GM23338 (cell line): ENCODE results near the gene PHACTR1. TPM values are rescaled to one million over a fixed set of nuclear protein-coding genes. Genes with fewer than 3 reads are reported as not detected.

ENCODE experiments used
- ATAC-seq: fragments of 200-7000 bp; cut with Tn5 transposase; 3 replicates; pipeline ENCODE4 v1.9.1; 2020
- DNase-seq: peaks from one replicate; pipeline ENCODE4 v3.0.0-alpha.2; 2015; ENCODE audit warnings: low spot score
- H2AFZ ChIP-seq: fragments of 200-600 bp; sonication (generic); 2 replicates; pipeline ENCODE4 v1.8.0; 2016; ENCODE audit warnings: antibody characterized with exemption, mild to moderate bottlenecking, moderate library complexity
- H3F3A ChIP-seq: fragments of 200-600 bp; sonication (generic); replicated peaks from 2 replicates; pipeline ENCODE4 v1.8.0; 2017; ENCODE audit warnings: antibody characterized with exemption, mixed run types, low read depth
- H3K27ac ChIP-seq: fragments of 200-600 bp; sonication (generic); 2 replicates; pipeline ENCODE4 v1.6.1; 2016; ENCODE audit warnings: low read depth
- H3K27me3 ChIP-seq: fragments of 200-600 bp; sonication (generic); 2 replicates; pipeline ENCODE4 v1.8.0; 2016; ENCODE audit warnings: mild to moderate bottlenecking, mixed run types, moderate library complexity; ENCODE audit not compliant: insufficient read depth
- H3K36me3 ChIP-seq: fragments of 200-600 bp; sonication (generic); 2 replicates; pipeline ENCODE4 v1.8.0; 2016; ENCODE audit warnings: mild to moderate bottlenecking; ENCODE audit not compliant: insufficient read depth
- H3K4me1 ChIP-seq: fragments of 200-600 bp; sonication (generic); 2 replicates; pipeline ENCODE4 v1.8.0; 2016; ENCODE audit warnings: mild to moderate bottlenecking, moderate library complexity; ENCODE audit not compliant: insufficient read depth
- H3K4me2 ChIP-seq: fragments of 200-600 bp; sonication (generic); 2 replicates; pipeline ENCODE4 v1.7.1; 2017; ENCODE audit warnings: mixed run types
- H3K4me3 ChIP-seq: fragments of 200-600 bp; sonication (generic); 2 replicates; pipeline ENCODE4 v1.6.1; 2016; ENCODE audit warnings: mixed run types
- H3K79me2 ChIP-seq: fragments of 200-600 bp; sonication (generic); replicated peaks from 2 replicates; pipeline ENCODE4 v1.8.0; 2017; ENCODE audit warnings: mild to moderate bottlenecking; ENCODE audit not compliant: insufficient read depth
- H3K9me2 ChIP-seq: fragments of 200-600 bp; sonication (generic); 2 replicates; pipeline ENCODE4 v1.8.0; 2017; ENCODE audit not compliant: insufficient read depth
- H4K20me1 ChIP-seq: fragments of 200-600 bp; sonication (generic); replicated peaks from 2 replicates; pipeline ENCODE4 v1.8.0; 2017; ENCODE audit warnings: mild to moderate bottlenecking; ENCODE audit not compliant: insufficient read depth
- H3K27ac Mint-ChIP-seq: 2 replicates; pipeline ENCODE4 v1.8.0; 2020; ENCODE audit warnings: inconsistent platforms, mild to moderate bottlenecking, moderate library complexity, mixed read lengths
- H3K27me3 Mint-ChIP-seq: 3 replicates; pipeline ENCODE4 v1.8.0; 2022; ENCODE audit warnings: low read depth, mild to moderate bottlenecking, moderate library complexity, mixed read lengths, inconsistent platforms; ENCODE audit not compliant: insufficient read depth, poor library complexity
- H3K36me3 Mint-ChIP-seq: 3 replicates; pipeline ENCODE4 v1.8.0; 2021; ENCODE audit warnings: low read depth, mild to moderate bottlenecking, inconsistent platforms, moderate library complexity, mixed read lengths
- H3K4me1 Mint-ChIP-seq: 3 replicates; pipeline ENCODE4 v1.8.0; 2020; ENCODE audit warnings: mild to moderate bottlenecking, inconsistent platforms, mixed read lengths
- H3K4me3 Mint-ChIP-seq: 3 replicates; pipeline ENCODE4 v1.8.0; 2021; ENCODE audit warnings: moderate library complexity, mild to moderate bottlenecking, inconsistent platforms, mixed read lengths
- H3K9me3 Mint-ChIP-seq: 3 replicates; pipeline ENCODE4 v1.8.0; 2020; ENCODE audit warnings: moderate library complexity, mild to moderate bottlenecking, inconsistent platforms, mixed read lengths
- CTCF ChIP-seq, 2 experiments: fragments of 200-600 bp in 1 of 2; sonication (generic) in 1 of 2; conservative IDR thresholded peaks; 2 replicates each; pipeline versions ENCODE4 v1.5.1 to v1.6.1; 2016 to 2017; ENCODE audit warnings: antibody characterized with exemption in 2 of 2, low read depth in 2 of 2, mild to moderate bottlenecking in 2 of 2, moderate library complexity in 1 of 2
- ETS1 ChIP-seq: IDR thresholded peaks from 2 replicates; pipeline ENCODE4 v1.6.1; 2016; ENCODE audit warnings: antibody characterized with exemption
- EZH2 ChIP-seq: fragments of 200-600 bp; sonication (generic); IDR thresholded peaks from one replicate; pipeline ENCODE4 v1.8.0; 2017; ENCODE audit warnings: antibody characterized with exemption, mild to moderate bottlenecking, low read depth; ENCODE audit not compliant: unreplicated experiment
- NANOG ChIP-seq: IDR thresholded peaks from 2 replicates; pipeline ENCODE4 v1.6.1; 2016; ENCODE audit warnings: antibody characterized with exemption, borderline replicate concordance
- POLR2AphosphoS5 ChIP-seq: IDR thresholded peaks from 2 replicates; pipeline ENCODE4 v1.6.1; 2016; ENCODE audit warnings: antibody characterized with exemption, low read depth
- REST ChIP-seq: IDR thresholded peaks from one replicate; pipeline ENCODE4 v1.6.1; 2018; ENCODE audit warnings: antibody characterized with exemption; ENCODE audit not compliant: unreplicated experiment
- STAT1 ChIP-seq: IDR thresholded peaks from one replicate; pipeline ENCODE4 v1.6.1; 2016; ENCODE audit warnings: antibody characterized with exemption; ENCODE audit not compliant: unreplicated experiment
- ZNF114 ChIP-seq: fragments of 250-450 bp; sonication (Bioruptor Pico); IDR thresholded peaks from 2 replicates; pipeline ENCODE4 v1.5.0; 2020; ENCODE audit warnings: mild to moderate bottlenecking, moderate library complexity
- ZNF331 ChIP-seq: fragments of 250-450 bp; sonication (Bioruptor Pico); IDR thresholded peaks from 2 replicates; pipeline ENCODE4 v1.5.0; 2020; ENCODE audit warnings: low read depth, mild to moderate bottlenecking, moderate library complexity
- ZNF462 ChIP-seq: fragments of 250-450 bp; sonication (Bioruptor Pico); IDR thresholded peaks from 2 replicates; pipeline ENCODE4 v1.5.0; 2020; ENCODE audit warnings: mild to moderate bottlenecking, moderate library complexity
- polyA plus RNA-seq: library from polyadenylated mRNA; unstranded; fragments of >200 nt; fragmentation: Nextera tagmentation; extraction: Ambion mirVana; gene quantifications from 2 replicates; pipeline ENCODE4 v1.2.1, GENCODE V29; 2016
- total RNA-seq: library from RNA; depleted of rRNA; stranded (reverse); fragments of >200 nt; shearing (Covaris generic); gene quantifications from 2 replicates; pipeline ENCODE4 v1.2.3, GENCODE V29; 2014

Gene PHACTR1
- total and polyA plus RNA-seq, 2 experiments from 2014 or later, result 5.9 to 19.3 TPM

GRCh38 chr6:13299403-13299821, 582.8 kb downstream of the PHACTR1 start:
- Histone ChIP-seq H3K27me3 (no peaks in the 10 kb centered on the region), H3K4me3 (no peak overlapping the region), H3K36me3 (peaks cover 19% of the 10 kb centered on the region), H3K4me2 (no peak overlapping the region), H3F3A (no peaks in the 10 kb centered on the region), H3K27ac (no peak overlapping the region), H3K9me2 (no peaks in the 10 kb centered on the region), H3K4me1 (no peaks in the 10 kb centered on the region), H2AFZ (no peak overlapping the region), H3K79me2 (no peaks in the 10 kb centered on the region; the same call in 1 of the 2 replicates), H4K20me1 (0 out of 2 replicates have a peak, but pooled peaks cover 8% of the 10 kb centered on the region)
- Mint-ChIP-seq H3K9me3 (no peaks in the 10 kb centered on the region), H3K4me3 (no peak overlapping the region), H3K27ac (no peak overlapping the region), H3K4me1 (no peaks in the 10 kb centered on the region; the same call in 2 of the 3 replicates), H3K36me3 (peaks cover 50% of the 10 kb centered on the region), H3K27me3 (peaks cover 4% of the 10 kb centered on the region)
- ATAC-seq (no peak), DNase-seq (no peak)
- TF ChIP-seq ETS1 (no peak), ZNF331 (CRISPR knock-in tag) (no peak), REST (no peak), CTCF (conservative IDR thresholded peaks at IDR 0.05; ENCODE audit: low read depth in 2 of 2) (no peak), EZH2 (no peak), STAT1 (no peak), POLR2AphosphoS5 (no peak), ZNF114 (no peak), ZNF462 (CRISPR knock-in tag) (no peak), NANOG (no peak)
